MM.1S (cell line): ENCODE data around the gene OR1I1.
"Not testable (repeated sequence)": the region's sequence is repeated elsewhere in the genome, so short reads cannot be mapped to it uniquely, and the experiment has no call there.

ENCODE experiments used
- DNase-seq: peaks from one replicate; pipeline ENCODE4 v3.0.0-alpha.2; 2015
- H2AFZ ChIP-seq: fragments of 300-600 bp; sonication (generic); 2 replicates; pipeline ENCODE4 v1.6.0; 2016; ENCODE audit warnings: antibody characterized with exemption, low read length
- H3F3A ChIP-seq: fragments of 300-600 bp; sonication (generic); 2 replicates; pipeline ENCODE4 v1.6.1; 2016; ENCODE audit warnings: mild to moderate bottlenecking, antibody characterized with exemption, low read length, moderate library complexity, mixed read lengths; ENCODE audit not compliant: insufficient read depth
- H3K27ac ChIP-seq: fragments of 300-600 bp; sonication (generic); 2 replicates; pipeline ENCODE4 v1.5.1; 2016; ENCODE audit warnings: mild to moderate bottlenecking, low read length
- H3K27me3 ChIP-seq: fragments of 300-600 bp; sonication (generic); replicated peaks from 2 replicates; pipeline ENCODE4 v1.6.0; 2016; ENCODE audit warnings: low read length; ENCODE audit not compliant: insufficient read depth
- H3K36me3 ChIP-seq: fragments of 300-600 bp; sonication (generic); replicated peaks from 2 replicates; pipeline ENCODE4 v1.6.1; 2016; ENCODE audit warnings: mild to moderate bottlenecking, low read length, mixed read lengths; ENCODE audit not compliant: insufficient read depth
- H3K4me1 ChIP-seq: fragments of 300-600 bp; sonication (generic); 2 replicates; pipeline ENCODE4 v1.6.1; 2016; ENCODE audit warnings: low read length, mixed read lengths
- H3K4me2 ChIP-seq: fragments of 300-600 bp; sonication (generic); 2 replicates; pipeline ENCODE4 v1.6.0; 2016; ENCODE audit warnings: low read depth, low read length
- H3K4me3 ChIP-seq: fragments of 300-600 bp; sonication (generic); 2 replicates; pipeline ENCODE4 v1.5.1; 2016; ENCODE audit warnings: low read length, mixed read lengths
- H3K79me2 ChIP-seq: fragments of 300-600 bp; sonication (generic); 2 replicates; pipeline ENCODE4 v1.6.1; 2016; ENCODE audit warnings: mixed run types, low read length, mixed read lengths
- H3K9ac ChIP-seq: fragments of 300-600 bp; sonication (generic); 2 replicates; pipeline ENCODE4 v1.6.1; 2016; ENCODE audit warnings: low read length, mixed read lengths
- H3K9me2 ChIP-seq: fragments of 300-600 bp; sonication (generic); replicated peaks from 2 replicates; pipeline ENCODE4 v1.6.1; 2016; ENCODE audit warnings: mild to moderate bottlenecking, low read length, mixed read lengths; ENCODE audit not compliant: insufficient read depth
- H3K9me3 ChIP-seq: fragments of 300-600 bp; sonication (generic); replicated peaks from 2 replicates; pipeline ENCODE4 v1.6.1; 2016; ENCODE audit warnings: mild to moderate bottlenecking, low read length, mixed read lengths; ENCODE audit not compliant: insufficient read depth
- H4K20me1 ChIP-seq: fragments of 300-600 bp; sonication (generic); 2 replicates; pipeline ENCODE4 v1.6.1; 2016; ENCODE audit warnings: mild to moderate bottlenecking, low read length, moderate library complexity, mixed read lengths; ENCODE audit not compliant: insufficient read depth
- EZH2 ChIP-seq: fragments of 300-600 bp; sonication (generic); optimal IDR thresholded peaks from 2 replicates; pipeline ENCODE3; 2017; ENCODE audit warnings: low read depth, mild to moderate bottlenecking, antibody characterized with exemption, low read length, mixed read lengths
- EZH2phosphoT487 ChIP-seq: fragments of 300-600 bp; sonication (generic); IDR thresholded peaks from 2 replicates; pipeline ENCODE4 v1.6.1; 2018; ENCODE audit warnings: antibody characterized with exemption, low read length
- TF ChIP-seq, protein P1 (sequence below): fragments of 300-600 bp; sonication (generic); IDR thresholded peaks from 2 replicates; pipeline ENCODE4 v1.5.1; 2016; ENCODE audit warnings: antibody characterized with exemption, low read length, mixed read lengths

The OR1I1 gene

GRCh38 chr19:15096223-15096622 lies 14.2 kb downstream of the OR1I1 start:
- Histone ChIP-seq H3K79me2 (no peaks in the 10 kb centered on the region), H3K4me1 (0 out of 2 replicates have a peak, but pooled peaks cover 4% of the 10 kb centered on the region)
- TF ChIP-seq, protein P1, sequence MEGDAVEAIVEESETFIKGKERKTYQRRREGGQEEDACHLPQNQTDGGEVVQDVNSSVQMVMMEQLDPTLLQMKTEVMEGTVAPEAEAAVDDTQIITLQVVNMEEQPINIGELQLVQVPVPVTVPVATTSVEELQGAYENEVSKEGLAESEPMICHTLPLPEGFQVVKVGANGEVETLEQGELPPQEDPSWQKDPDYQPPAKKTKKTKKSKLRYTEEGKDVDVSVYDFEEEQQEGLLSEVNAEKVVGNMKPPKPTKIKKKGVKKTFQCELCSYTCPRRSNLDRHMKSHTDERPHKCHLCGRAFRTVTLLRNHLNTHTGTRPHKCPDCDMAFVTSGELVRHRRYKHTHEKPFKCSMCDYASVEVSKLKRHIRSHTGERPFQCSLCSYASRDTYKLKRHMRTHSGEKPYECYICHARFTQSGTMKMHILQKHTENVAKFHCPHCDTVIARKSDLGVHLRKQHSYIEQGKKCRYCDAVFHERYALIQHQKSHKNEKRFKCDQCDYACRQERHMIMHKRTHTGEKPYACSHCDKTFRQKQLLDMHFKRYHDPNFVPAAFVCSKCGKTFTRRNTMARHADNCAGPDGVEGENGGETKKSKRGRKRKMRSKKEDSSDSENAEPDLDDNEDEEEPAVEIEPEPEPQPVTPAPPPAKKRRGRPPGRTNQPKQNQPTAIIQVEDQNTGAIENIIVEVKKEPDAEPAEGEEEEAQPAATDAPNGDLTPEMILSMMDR: no peak
- no peak for TF ChIP-seq EZH2
- TF ChIP-seq EZH2phosphoT487: no peak

DNA sequence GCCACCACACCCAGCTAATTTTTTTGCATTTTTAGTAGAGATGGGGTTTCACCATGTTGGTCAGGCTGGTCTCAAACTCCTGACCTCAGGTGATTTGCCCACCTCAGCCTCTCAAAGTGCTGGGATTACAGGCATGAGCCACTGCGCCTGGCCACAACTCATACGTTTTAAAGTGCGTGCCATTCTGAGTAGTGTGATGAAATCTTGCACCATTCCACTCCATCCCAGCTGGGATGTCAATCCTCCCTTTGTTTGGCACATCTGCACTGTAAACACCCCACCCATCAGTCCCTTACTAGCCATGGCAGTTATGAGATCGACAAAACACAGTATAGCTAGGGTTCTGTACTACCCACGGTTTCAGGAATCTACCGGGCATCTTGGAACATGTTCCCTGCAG lies 16.0 kb downstream of the OR1I1 start:
- H3K9me3 ChIP-seq, H3K4me3 ChIP-seq, H3K36me3 ChIP-seq, H3K4me1 ChIP-seq, H3K9me2 ChIP-seq, H3K79me2 ChIP-seq, H2AFZ ChIP-seq, H3F3A ChIP-seq, H3K27ac ChIP-seq, H4K20me1 ChIP-seq, H3K4me2 ChIP-seq, DNase-seq, H3K9ac ChIP-seq: not testable (repeated sequence)
- H3K27me3 ChIP-seq: peaks cover 67% of the 10 kb centered on the region

More at GRCh38 chr19:15096223-15096622, 14.2 kb downstream of the OR1I1 start:
- Histone ChIP-seq H2AFZ (no peak overlapping the region), H3K9me2 (no peaks in the 10 kb centered on the region), H4K20me1 (no peaks in the 10 kb centered on the region), H3K9ac (no peak overlapping the region), H3K4me3 (no peak overlapping the region), H3K27me3 (peaks cover 72% of the 10 kb centered on the region), H3F3A (no peaks in the 10 kb centered on the region), H3K9me3 (no peaks in the 10 kb centered on the region), H3K4me2 (no peak overlapping the region), H3K36me3 (no peaks in the 10 kb centered on the region), H3K27ac (no peak overlapping the region)
- DNase-seq: no peak

GRCh38 chr19:15098460-15098859 lies 16.4 kb downstream of the OR1I1 start:
- no peak overlapping the region for H3K4me2 ChIP-seq
- no peak overlapping the region for H3K9ac ChIP-seq
- no peaks in the 10 kb centered on the region for H4K20me1 ChIP-seq
- no peak overlapping the region for H2AFZ ChIP-seq
- H3K4me1 ChIP-seq: no peaks in the 10 kb centered on the region
- H3K27me3 ChIP-seq: peaks cover 66% of the 10 kb centered on the region
- no peak overlapping the region for H3K4me3 ChIP-seq
- no peak overlapping the region for H3K27ac ChIP-seq
- no peaks in the 10 kb centered on the region for H3K36me3 ChIP-seq
- no peaks in the 10 kb centered on the region for H3K9me3 ChIP-seq
- TF ChIP-seq EZH2 (no peak), EZH2phosphoT487 (no peak)
- TF ChIP-seq, protein P1: no peak
- DNase-seq: no peak
- no peaks in the 10 kb centered on the region for H3K9me2 ChIP-seq
- H3K79me2 ChIP-seq: no peaks in the 10 kb centered on the region
- no peaks in the 10 kb centered on the region for H3F3A ChIP-seq

- DNase-seq: no peak
- Histone ChIP-seq H4K20me1 (no peaks in the 10 kb centered on the region), H3K27me3 (peaks cover 65% of the 10 kb centered on the region), H3K4me2 (no peak overlapping the region), H3K9ac (no peak overlapping the region), H3F3A (no peaks in the 10 kb centered on the region), H3K4me3 (no peak overlapping the region), H3K36me3 (no peaks in the 10 kb centered on the region), H2AFZ (no peak overlapping the region), H3K9me2 (no peaks in the 10 kb centered on the region), H3K9me3 (no peaks in the 10 kb centered on the region), H3K79me2 (no peaks in the 10 kb centered on the region), H3K27ac (no peak overlapping the region), H3K4me1 (no peaks in the 10 kb centered on the region)
- TF ChIP-seq, protein P1: no peak
- TF ChIP-seq EZH2phosphoT487 (no peak), EZH2 (no peak)
These were observed 17.1 kb downstream of the OR1I1 start for GRCh38 chr19:15099017-15099582.
